B cell (primary cell): Measurements from ENCODE around the gene SLC4A11. TPM values are rescaled to one million over a fixed set of nuclear protein-coding genes. Genes with fewer than 3 reads are reported as not detected.

Source experiments
- ATAC-seq: fragments of 200-7000 bp; cut with Tn5 transposase; one replicate; pipeline ENCODE4 v1.10.0; 2021; ENCODE audit warnings: low read depth, mild to moderate bottlenecking, moderate number of reproducible peaks, moderate library complexity
- CTCF ChIA-PET: fragments of 350-600 bp; sonication (Branson Sonifier 250); formaldehyde crosslinking; loops from one replicate; lab custom pipeline; 2021; ENCODE audit warnings: antibody characterized with exemption, inconsistent platforms; lab: Charles Lee
- POLR2A ChIA-PET: fragments of 350-600 bp; sonication (Branson Sonifier 250); formaldehyde crosslinking; loops from one replicate; lab custom pipeline; 2021; ENCODE audit warnings: antibody characterized with exemption; lab: Charles Lee
- DNase-seq: peaks from one replicate; pipeline ENCODE4 v3.0.0; 2013
- H2AFZ ChIP-seq: 2 replicates; pipeline ENCODE4 v1.6.1; 2012; ENCODE audit warnings: mild to moderate bottlenecking, low read depth, low read length; ENCODE audit not compliant: insufficient read depth, poor library complexity, severe bottlenecking
- H3K27ac ChIP-seq, 2 donors: 1 replicate in 1 of 2; 2 replicates in 1 of 2; pipeline ENCODE4 v1.5.1; 2012 to 2013; ENCODE audit warnings: low read length in 2 of 2, mild to moderate bottlenecking in 2 of 2, moderate library complexity in 1 of 2
- H3K27me3 ChIP-seq, 4 experiments: fragments of 200-600 bp in 1 of 4; sonication (generic) in 1 of 4; replicated peaks in 1 of 4; 1 replicate in 2 of 4; 2 replicates in 2 of 4; pipeline versions ENCODE4 v1.6.1 to v1.7.0; 2013 to 2016; ENCODE audit warnings: low read length in 3 of 4, mild to moderate bottlenecking in 2 of 4, mixed read lengths in 1 of 4, moderate library complexity in 1 of 4; ENCODE audit not compliant: insufficient read depth in 4 of 4, control insufficient read depth in 3 of 4; ENCODE audit errors: control extremely low read depth in 1 of 4
- H3K36me3 ChIP-seq, 2 experiments: replicated peaks in 1 of 2; 1 replicate in 1 of 2; 2 replicates in 1 of 2; pipeline versions ENCODE4 v1.6.1 to v1.7.1; 2013; ENCODE audit warnings: low read length in 1 of 2; ENCODE audit not compliant: insufficient read depth in 2 of 2, control insufficient read depth in 1 of 2; ENCODE audit errors: control extremely low read depth in 1 of 2, extremely low read depth in 1 of 2
- H3K4me1 ChIP-seq, 2 donors: fragments of 200-600 bp in 1 of 2; sonication (generic) in 1 of 2; 1 replicate in 1 of 2; 2 replicates in 1 of 2; pipeline versions ENCODE4 v1.5.1 to v1.6.1; 2013 to 2017; ENCODE audit warnings: low read length in 2 of 2; ENCODE audit not compliant: control insufficient read depth in 2 of 2, insufficient read depth in 2 of 2
- H3K4me2 ChIP-seq: replicated peaks from 2 replicates; pipeline ENCODE3; 2012; ENCODE audit warnings: mild to moderate bottlenecking, low read depth, low read length; ENCODE audit not compliant: poor library complexity, severe bottlenecking
- H3K4me3 ChIP-seq, 5 experiments: fragments of 200-600 bp in 1 of 5; sonication (generic) in 1 of 5; 1 replicate in 3 of 5; 2 replicates in 2 of 5; pipeline versions ENCODE4 v1.5.1 to v1.7.0; 2011 to 2016; ENCODE audit warnings: low read length in 4 of 5, mild to moderate bottlenecking in 4 of 5, low read depth in 2 of 5, control low read depth in 1 of 5, moderate library complexity in 1 of 5; ENCODE audit not compliant: insufficient read depth in 1 of 5; ENCODE audit errors: control extremely low read depth in 1 of 5, extremely low read depth in 1 of 5
- H3K79me2 ChIP-seq: fragments of 200-600 bp; sonication (generic); one replicate; pipeline ENCODE4 v1.6.0; 2016; ENCODE audit warnings: low read length; ENCODE audit not compliant: control insufficient read depth, insufficient read depth
- H3K9ac ChIP-seq: fragments of 200-600 bp; sonication (generic); 2 replicates; pipeline ENCODE4 v1.6.1; 2017; ENCODE audit warnings: mild to moderate bottlenecking, low read length, moderate library complexity
- H3K9me3 ChIP-seq, 3 donors: one replicate each; pipeline versions ENCODE4 v1.6.1 to v1.7.1; 2013; ENCODE audit warnings: low read length in 2 of 3; ENCODE audit not compliant: control insufficient read depth in 2 of 3, insufficient read depth in 1 of 3; ENCODE audit errors: control extremely low read depth in 1 of 3
- H4K20me1 ChIP-seq: 2 replicates; pipeline ENCODE4 v1.6.0; 2012; ENCODE audit warnings: mild to moderate bottlenecking, low read length; ENCODE audit not compliant: insufficient read depth, control insufficient read depth, poor library complexity, severe bottlenecking
- H3K27ac Mint-ChIP-seq: one replicate; pipeline ENCODE4 v1.8.0; 2021; ENCODE audit warnings: mixed read lengths
- H3K27me3 Mint-ChIP-seq: one replicate; pipeline ENCODE4 v1.8.0; 2021; ENCODE audit warnings: mixed read lengths
- H3K4me1 Mint-ChIP-seq: one replicate; pipeline ENCODE4 v1.8.0; 2021; ENCODE audit warnings: mixed read lengths
- H3K4me3 Mint-ChIP-seq: one replicate; pipeline ENCODE4 v1.8.0; 2021; ENCODE audit warnings: mixed read lengths
- H3K9me3 Mint-ChIP-seq: one replicate; pipeline ENCODE4 v1.8.0; 2022; ENCODE audit warnings: mixed read lengths; ENCODE audit not compliant: insufficient read depth
- EZH2 ChIP-seq: IDR thresholded peaks from 2 replicates; pipeline ENCODE4 v1.6.1; 2012; ENCODE audit warnings: borderline replicate concordance, low read depth, mild to moderate bottlenecking, moderate library complexity, low read length; ENCODE audit not compliant: insufficient read depth, poor library complexity, severe bottlenecking
- WGBS: methylation state at CpG from one replicate; pipeline ENCODE4 v1.1.5; 2013; ENCODE audit warnings: missing lambda C conversion rate; ENCODE audit not compliant: insufficient coverage; 5-methylcytosine and 5-hydroxymethylcytosine counted together
- intact Hi-C: fragments of 100-400 bp; cut with micrococcal nuclease; formaldehyde crosslinking; loops from one replicate; pipeline ENCODE4 v1.10.0; 2022
- polyA plus RNA-seq: library from polyadenylated mRNA; depleted of rRNA; stranded (reverse); fragments of >200 nt; gene quantifications from 2 replicates; pipeline ENCODE4 v1.2.3, GENCODE V29; 2012
- total RNA-seq, 2 donors: library from RNA; stranded (reverse); fragments of 120-200 nt in 1 of 2; gene quantifications; 1 replicate in 1 of 2; 2 replicates in 1 of 2; pipeline versions ENCODE4 v1.2.3 to v1.2.4, GENCODE V29; 2013 to 2022
- TF ChIP-seq, protein P1 (sequence below): fragments of 200-600 bp; IDR thresholded peaks from one replicate; pipeline ENCODE4 v1.8.0; 2022; ENCODE audit warnings: antibody characterized with exemption, mild to moderate bottlenecking

SLC4A11 gene
- total and polyA plus RNA-seq, 2 donors (not counting 1 experiment from before 2014, with no cell fraction given), result 0.85 to 1.6 TPM

DNA sequence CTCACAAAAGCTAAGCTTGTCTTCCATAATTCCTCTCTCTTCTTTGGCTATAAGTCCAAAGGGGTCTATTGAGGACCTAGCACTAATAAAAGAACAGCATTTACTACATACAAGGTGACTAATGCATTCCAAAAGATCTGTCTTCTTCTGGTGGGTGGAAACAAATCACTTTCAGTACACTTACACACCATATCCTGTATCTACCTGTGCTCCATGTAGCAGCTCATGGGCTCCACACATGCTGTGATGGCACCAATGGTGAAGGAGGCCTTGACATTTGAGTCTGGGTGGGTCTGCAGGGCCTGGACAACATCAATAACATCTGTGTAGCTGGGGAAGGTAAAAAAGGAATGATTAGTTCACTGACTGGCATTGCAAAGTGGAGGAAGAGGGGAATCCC is 42.4 kb upstream of the SLC4A11 start:
- ChIA-PET POLR2A (no interaction called here), CTCF (no interaction called here)
- Histone ChIP-seq H4K20me1 (no peaks in the 10 kb centered on the region), H3K36me3 (peaks cover 6 to 8% of the 10 kb centered on the region in 2 experiments), H2AFZ (no peak overlapping the region), H3K4me1 (no peaks in the 10 kb centered on the region), H3K79me2 (no peaks in the 10 kb centered on the region), H3K27me3 (no peaks in the 10 kb centered on the region), H3K9me3 (no peaks in the 10 kb centered on the region), H3K9ac (no peak overlapping the region), H3K27ac (no peak overlapping the region), H3K4me2 (no peak overlapping the region), H3K4me3 (no peak overlapping the region)
- no peak for TF ChIP-seq EZH2
- TF ChIP-seq, protein P1, sequence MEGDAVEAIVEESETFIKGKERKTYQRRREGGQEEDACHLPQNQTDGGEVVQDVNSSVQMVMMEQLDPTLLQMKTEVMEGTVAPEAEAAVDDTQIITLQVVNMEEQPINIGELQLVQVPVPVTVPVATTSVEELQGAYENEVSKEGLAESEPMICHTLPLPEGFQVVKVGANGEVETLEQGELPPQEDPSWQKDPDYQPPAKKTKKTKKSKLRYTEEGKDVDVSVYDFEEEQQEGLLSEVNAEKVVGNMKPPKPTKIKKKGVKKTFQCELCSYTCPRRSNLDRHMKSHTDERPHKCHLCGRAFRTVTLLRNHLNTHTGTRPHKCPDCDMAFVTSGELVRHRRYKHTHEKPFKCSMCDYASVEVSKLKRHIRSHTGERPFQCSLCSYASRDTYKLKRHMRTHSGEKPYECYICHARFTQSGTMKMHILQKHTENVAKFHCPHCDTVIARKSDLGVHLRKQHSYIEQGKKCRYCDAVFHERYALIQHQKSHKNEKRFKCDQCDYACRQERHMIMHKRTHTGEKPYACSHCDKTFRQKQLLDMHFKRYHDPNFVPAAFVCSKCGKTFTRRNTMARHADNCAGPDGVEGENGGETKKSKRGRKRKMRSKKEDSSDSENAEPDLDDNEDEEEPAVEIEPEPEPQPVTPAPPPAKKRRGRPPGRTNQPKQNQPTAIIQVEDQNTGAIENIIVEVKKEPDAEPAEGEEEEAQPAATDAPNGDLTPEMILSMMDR, result no peak
- ATAC-seq (no peak), DNase-seq (no peak)
- Mint-ChIP-seq H3K4me1 (no peaks in the 10 kb centered on the region), H3K27me3 (no peaks in the 10 kb centered on the region), H3K27ac (no peak overlapping the region), H3K9me3 (no peaks in the 10 kb centered on the region), H3K4me3 (no peak overlapping the region)
- intact Hi-C loops, result no loop called here

DNA sequence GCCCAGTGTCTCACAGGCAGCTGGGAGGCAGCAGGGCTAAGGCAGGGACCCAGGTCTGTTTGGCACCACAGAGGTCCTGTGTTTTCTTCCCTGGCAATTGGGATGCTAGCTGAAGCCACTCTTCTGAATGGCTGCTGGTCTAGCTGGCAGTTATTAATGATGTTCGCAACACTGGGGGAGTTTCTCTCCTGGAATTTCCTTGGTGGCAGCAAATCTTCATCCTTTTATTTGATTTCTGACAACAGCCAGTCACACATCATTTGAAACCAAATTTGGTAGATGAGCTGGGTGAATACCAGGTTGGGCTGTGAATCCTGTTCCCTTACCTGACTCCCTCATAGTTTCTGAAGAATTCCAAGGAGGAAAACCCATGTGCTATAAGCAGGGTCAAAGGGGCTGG is 40.8 kb upstream of the SLC4A11 start:
- Histone ChIP-seq H3K9me3 (no peaks in the 10 kb centered on the region), H3K4me3 (no peak overlapping the region), H4K20me1 (no peaks in the 10 kb centered on the region), H3K36me3 (peaks cover 6 to 8% of the 10 kb centered on the region in 2 experiments), H3K9ac (no peak overlapping the region), H3K4me2 (no peak overlapping the region), H3K27me3 (no peaks in the 10 kb centered on the region), H3K27ac (no peak overlapping the region), H3K4me1 (no peaks in the 10 kb centered on the region), H2AFZ (no peak overlapping the region), H3K79me2 (no peaks in the 10 kb centered on the region)
- no peak overlapping the region for H3K4me3 Mint-ChIP-seq
- intact Hi-C loops, result no loop called here
- no peaks in the 10 kb centered on the region for H3K9me3 Mint-ChIP-seq
- WGBS, result 100% methylated on average over 1 of the region's 1 CpG
- no peak for ATAC-seq
- TF ChIP-seq EZH2, result no peak
- TF ChIP-seq, protein P1, result no peak
- H3K27me3 Mint-ChIP-seq, result no peaks in the 10 kb centered on the region
- CTCF ChIA-PET, result interaction anchor here (1.0 kb wide), 1 partner anchor 64 kb away, joined by 3 read pairs; no protein-coding TSS in a partner anchor
- POLR2A ChIA-PET, result no interaction called here
- no peak overlapping the region for H3K27ac Mint-ChIP-seq
- no peak for DNase-seq
- no peaks in the 10 kb centered on the region for H3K4me1 Mint-ChIP-seq
